Measurements from ENCODE around the gene RBBP8.

RBBP8 gene

GRCh38 chr18:23066504-23067039 lies 133.4 kb downstream of the RBBP8 start:
- DNase-seq: no peak

DNA sequence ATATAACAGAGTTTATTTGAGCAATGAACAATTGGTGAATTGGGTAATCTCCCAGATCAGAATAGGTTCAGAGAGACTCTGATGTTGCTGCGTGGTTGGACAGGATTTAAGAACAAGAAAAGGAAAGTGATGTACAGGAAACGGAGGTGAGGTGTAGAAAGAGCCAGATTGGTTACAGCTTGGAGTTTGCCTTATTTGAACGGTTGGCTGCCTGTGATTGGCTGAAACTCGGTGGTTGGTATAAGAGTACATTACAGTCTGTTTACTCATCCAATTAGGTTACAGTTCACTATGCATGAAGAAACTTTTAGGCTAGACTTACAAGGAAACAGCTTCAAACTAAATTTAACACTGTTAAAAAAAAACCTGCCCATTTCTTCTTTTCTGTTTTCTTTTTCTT lies 134.1 kb downstream of the RBBP8 start:
- DNase-seq: no peak

- DNase-seq: no peak
Observed at GRCh38 chr18:23068011-23068410, 134.9 kb downstream of the RBBP8 start.

GRCh38 chr18:23068570-23069310 lies 135.6 kb downstream of the RBBP8 start:
- no peak for DNase-seq

GRCh38 chr18:23069481-23069880 lies 136.4 kb downstream of the RBBP8 start:
- peak; percentile 53 for DNase-seq

DNA sequence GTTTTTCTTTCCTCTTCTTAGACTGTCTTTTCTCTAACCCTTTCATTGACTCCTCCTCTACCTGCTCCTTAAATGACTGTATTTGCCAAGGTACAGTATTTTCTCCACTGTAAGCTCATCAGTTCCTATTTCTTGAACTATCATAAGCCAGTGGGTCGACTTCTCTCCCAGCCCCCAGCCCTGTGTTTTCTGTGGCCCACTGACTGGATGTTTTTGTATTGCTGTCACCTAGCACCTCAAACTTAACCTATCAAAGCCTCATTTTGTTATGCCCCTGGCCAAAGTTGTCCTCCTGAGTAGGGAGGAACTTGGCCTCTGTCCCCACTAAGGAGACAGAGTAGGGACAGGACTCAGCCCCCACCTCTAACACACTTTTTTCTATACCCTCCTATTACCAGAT lies 136.8 kb downstream of the RBBP8 start:
- no peak for DNase-seq

GRCh38 chr18:23071285-23071684 lies 138.2 kb downstream of the RBBP8 start:
- peak; percentile 87 for DNase-seq

DNA sequence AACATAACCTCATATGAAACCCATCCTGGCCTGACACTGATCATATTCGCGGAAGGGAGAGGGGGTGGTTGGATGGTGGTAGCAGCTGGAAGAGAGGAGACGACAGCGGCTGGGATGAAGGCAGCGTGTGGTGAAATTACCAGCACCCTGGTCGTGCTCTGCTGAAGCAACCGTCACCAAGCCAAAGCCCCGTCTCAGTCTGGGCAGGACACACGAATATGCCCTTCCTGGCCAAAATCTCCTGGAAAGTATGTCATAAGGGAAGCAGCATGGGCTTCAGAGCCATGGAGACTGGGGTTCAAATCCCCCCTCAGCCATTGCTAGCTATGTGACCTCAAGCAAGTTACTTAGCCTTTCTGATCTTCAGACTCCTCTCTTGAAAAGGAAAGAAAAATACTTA lies 139.0 kb downstream of the RBBP8 start:
- DNase-seq: no peak

DNA sequence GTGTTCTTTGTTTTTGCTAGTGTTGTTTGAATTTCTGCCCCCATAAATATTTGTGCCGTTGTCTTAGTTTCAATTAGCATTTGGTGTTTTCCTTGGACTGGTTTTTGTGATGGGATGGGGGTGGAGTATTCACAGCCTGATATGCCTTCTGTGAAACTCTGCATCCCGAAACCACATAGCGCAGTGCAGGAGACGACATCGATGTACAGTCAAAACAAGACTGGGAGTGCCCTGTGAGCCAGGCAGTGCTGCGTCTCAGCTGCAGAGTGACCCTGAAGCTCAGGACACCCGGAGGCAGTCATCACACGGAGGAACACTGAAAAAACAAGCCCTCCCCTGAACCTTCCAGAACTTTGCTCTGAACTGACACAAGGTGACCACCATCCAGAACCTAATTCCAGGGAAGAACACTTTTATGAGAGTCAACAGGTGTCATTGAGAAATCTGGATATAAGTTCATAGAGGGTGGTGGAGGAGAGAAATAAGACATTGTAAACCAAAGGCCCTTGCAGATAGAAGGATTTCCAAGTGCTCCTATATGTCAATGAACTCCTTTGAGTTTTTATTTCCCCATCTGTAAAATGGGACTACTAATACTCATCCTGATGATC lies 141.0 kb downstream of the RBBP8 start:
- DNase-seq: no peak

Measured in CD4-positive, alpha-beta T cell treated with Interleukin-21 for 1 hour (primary cell).